DOHH2 (cell line): ENCODE measurements around the gene ABI3.

Source experiments
- H3F3A ChIP-seq: fragments of 200-600 bp; sonication (generic), shearing (Covaris generic); 2 replicates; pipeline ENCODE4 v1.6.0; 2016; ENCODE audit warnings: antibody characterized with exemption, mild to moderate bottlenecking; ENCODE audit not compliant: control insufficient read depth, insufficient read depth
- H3K27ac ChIP-seq: fragments of 200-600 bp; sonication (generic); 2 replicates; pipeline ENCODE4 v1.5.1; 2014; ENCODE audit warnings: low read depth, mild to moderate bottlenecking, low read length, moderate library complexity
- H3K27me3 ChIP-seq: fragments of 200-600 bp; sonication (generic); 2 replicates; pipeline ENCODE4 v1.6.1; 2014; ENCODE audit warnings: mild to moderate bottlenecking, low read length, mixed read lengths; ENCODE audit not compliant: control insufficient read depth
- H3K36me3 ChIP-seq: fragments of 200-600 bp; sonication (generic); 2 replicates; pipeline ENCODE4 v1.6.1; 2014; ENCODE audit warnings: mild to moderate bottlenecking, low read length, moderate library complexity, mixed read lengths; ENCODE audit not compliant: control insufficient read depth
- H3K4me1 ChIP-seq: fragments of 200-600 bp; sonication (generic); 2 replicates; pipeline ENCODE4 v1.6.1; 2014; ENCODE audit warnings: mild to moderate bottlenecking, low read length, mixed read lengths; ENCODE audit not compliant: control insufficient read depth
- H3K4me2 ChIP-seq: fragments of 200-600 bp; sonication (generic); 2 replicates; pipeline ENCODE4 v1.6.0; 2014; ENCODE audit warnings: mild to moderate bottlenecking, low read length, moderate library complexity
- H3K4me3 ChIP-seq: fragments of 200-600 bp; sonication (generic); 2 replicates; pipeline ENCODE4 v1.5.1; 2014; ENCODE audit warnings: mild to moderate bottlenecking, low read length, mixed read lengths
- H3K79me2 ChIP-seq: fragments of 200-600 bp; sonication (generic); 2 replicates; pipeline ENCODE4 v1.6.1; 2014; ENCODE audit warnings: mild to moderate bottlenecking, low read length, mixed read lengths; ENCODE audit not compliant: control insufficient read depth
- H3K9me2 ChIP-seq: fragments of 200-600 bp; sonication (generic); replicated peaks from 2 replicates; pipeline ENCODE4 v1.6.1; 2014; ENCODE audit warnings: mild to moderate bottlenecking, low read length, mixed read lengths; ENCODE audit not compliant: control insufficient read depth
- H3K9me3 ChIP-seq: fragments of 200-600 bp; sonication (generic); 2 replicates; pipeline ENCODE4 v1.6.1; 2014; ENCODE audit warnings: antibody characterized with exemption, low read length, mixed read lengths; ENCODE audit not compliant: control insufficient read depth, insufficient read depth
- H4K20me1 ChIP-seq: fragments of 200-600 bp; sonication (generic); 2 replicates; pipeline ENCODE4 v1.6.0; 2014; ENCODE audit warnings: low read depth, mild to moderate bottlenecking, antibody characterized with exemption, low read length, moderate library complexity; ENCODE audit not compliant: control insufficient read depth, insufficient read depth
- EZH2phosphoT487 ChIP-seq: fragments of 200-600 bp; sonication (generic); IDR thresholded peaks from 2 replicates; pipeline ENCODE4 v1.6.1; 2017; ENCODE audit warnings: borderline replicate concordance, mild to moderate bottlenecking, antibody characterized with exemption, low read length, moderate library complexity, mixed read lengths
- TF ChIP-seq, protein P1 (sequence below): fragments of 200-600 bp; sonication (generic); IDR thresholded peaks from one replicate; pipeline ENCODE4 v1.5.1; 2014; ENCODE audit warnings: antibody characterized with exemption, mild to moderate bottlenecking, low read depth, low read length; ENCODE audit not compliant: poor library complexity, severe bottlenecking

The ABI3 gene

DNA sequence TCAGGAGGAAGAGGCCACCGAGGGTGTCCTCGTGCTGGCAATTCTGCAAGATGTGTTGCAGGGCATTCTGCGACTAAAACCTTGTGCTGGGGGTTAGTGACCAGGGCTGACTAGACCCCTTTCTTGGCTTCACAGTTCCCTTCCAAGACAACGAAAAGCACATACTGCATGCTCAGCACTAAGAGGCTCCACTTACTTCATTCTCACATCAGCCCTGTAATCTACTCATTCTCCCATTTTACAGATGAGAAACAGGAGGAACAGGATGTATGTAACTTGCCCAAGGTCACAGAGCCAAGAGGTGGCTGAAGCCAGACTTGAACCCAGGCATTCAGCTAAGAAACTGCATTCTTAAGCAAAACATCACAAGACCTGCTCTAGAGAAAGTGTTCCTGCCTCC is 25.4 kb downstream of the ABI3 start:
- Histone ChIP-seq H3K27me3 (peaks cover 25% of the 10 kb centered on the region), H3K4me2 (no peak overlapping the region), H3K9me3 (no peaks in the 10 kb centered on the region), H3K4me3 (no peak overlapping the region), H3K79me2 (no peaks in the 10 kb centered on the region), H3K9me2 (no peaks in the 10 kb centered on the region), H3K4me1 (peaks cover 5% of the 10 kb centered on the region), H3F3A (no peaks in the 10 kb centered on the region), H4K20me1 (no peaks in the 10 kb centered on the region), H3K36me3 (no peaks in the 10 kb centered on the region), H3K27ac (no peak overlapping the region)
- TF ChIP-seq EZH2phosphoT487 = no peak
- TF ChIP-seq, protein P1, sequence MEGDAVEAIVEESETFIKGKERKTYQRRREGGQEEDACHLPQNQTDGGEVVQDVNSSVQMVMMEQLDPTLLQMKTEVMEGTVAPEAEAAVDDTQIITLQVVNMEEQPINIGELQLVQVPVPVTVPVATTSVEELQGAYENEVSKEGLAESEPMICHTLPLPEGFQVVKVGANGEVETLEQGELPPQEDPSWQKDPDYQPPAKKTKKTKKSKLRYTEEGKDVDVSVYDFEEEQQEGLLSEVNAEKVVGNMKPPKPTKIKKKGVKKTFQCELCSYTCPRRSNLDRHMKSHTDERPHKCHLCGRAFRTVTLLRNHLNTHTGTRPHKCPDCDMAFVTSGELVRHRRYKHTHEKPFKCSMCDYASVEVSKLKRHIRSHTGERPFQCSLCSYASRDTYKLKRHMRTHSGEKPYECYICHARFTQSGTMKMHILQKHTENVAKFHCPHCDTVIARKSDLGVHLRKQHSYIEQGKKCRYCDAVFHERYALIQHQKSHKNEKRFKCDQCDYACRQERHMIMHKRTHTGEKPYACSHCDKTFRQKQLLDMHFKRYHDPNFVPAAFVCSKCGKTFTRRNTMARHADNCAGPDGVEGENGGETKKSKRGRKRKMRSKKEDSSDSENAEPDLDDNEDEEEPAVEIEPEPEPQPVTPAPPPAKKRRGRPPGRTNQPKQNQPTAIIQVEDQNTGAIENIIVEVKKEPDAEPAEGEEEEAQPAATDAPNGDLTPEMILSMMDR = no peak

GRCh38 chr17:49239963-49240362 is 29.5 kb downstream of the ABI3 start:
- no peaks in the 10 kb centered on the region for H4K20me1 ChIP-seq
- no peaks in the 10 kb centered on the region for H3K9me2 ChIP-seq
- no peak overlapping the region for H3K4me3 ChIP-seq
- no peaks in the 10 kb centered on the region for H3F3A ChIP-seq
- no peaks in the 10 kb centered on the region for H3K36me3 ChIP-seq
- TF ChIP-seq, protein P1 = no peak
- TF ChIP-seq EZH2phosphoT487 = no peak
- no peak overlapping the region for H3K27ac ChIP-seq
- no peaks in the 10 kb centered on the region for H3K9me3 ChIP-seq
- H3K79me2 ChIP-seq = no peaks in the 10 kb centered on the region
- no peaks in the 10 kb centered on the region for H3K4me1 ChIP-seq
- peaks cover 15% of the 10 kb centered on the region for H3K27me3 ChIP-seq
- no peak overlapping the region for H3K4me2 ChIP-seq

- Histone ChIP-seq H3K4me1 (no peaks in the 10 kb centered on the region), H3K79me2 (no peaks in the 10 kb centered on the region), H3K27ac (no peak overlapping the region), H3K36me3 (no peaks in the 10 kb centered on the region), H3K9me2 (no peaks in the 10 kb centered on the region), H3K4me2 (no peak overlapping the region), H3K27me3 (peaks cover 13% of the 10 kb centered on the region), H3F3A (no peaks in the 10 kb centered on the region), H3K4me3 (no peak overlapping the region), H4K20me1 (no peaks in the 10 kb centered on the region), H3K9me3 (no peaks in the 10 kb centered on the region)
- TF ChIP-seq EZH2phosphoT487 = no peak
- TF ChIP-seq, protein P1 = no peak
Observed at GRCh38 chr17:49240619-49241018, 30.1 kb downstream of the ABI3 start.

GRCh38 chr17:49241040-49241439 is 30.5 kb downstream of the ABI3 start:
- H3K4me1 ChIP-seq = no peaks in the 10 kb centered on the region
- H3K27ac ChIP-seq = no peak overlapping the region
- no peak for TF ChIP-seq EZH2phosphoT487
- H3K4me2 ChIP-seq = no peak overlapping the region
- H4K20me1 ChIP-seq = no peaks in the 10 kb centered on the region
- no peaks in the 10 kb centered on the region for H3F3A ChIP-seq
- H3K9me2 ChIP-seq = no peaks in the 10 kb centered on the region
- H3K9me3 ChIP-seq = no peaks in the 10 kb centered on the region
- no peak overlapping the region for H3K4me3 ChIP-seq
- H3K36me3 ChIP-seq = no peaks in the 10 kb centered on the region
- no peaks in the 10 kb centered on the region for H3K79me2 ChIP-seq
- H3K27me3 ChIP-seq = peaks cover 12% of the 10 kb centered on the region
